GM19463 (cell line): ENCODE data around the gene FGF1.

ENCODE experiments used
- ATAC-seq: cut with Tn5 transposase; IDR thresholded peaks from one replicate; pipeline ENCODE4 v1.9.1; 2021; ENCODE audit warnings: mild to moderate bottlenecking, moderate library complexity; ENCODE audit not compliant: unreplicated experiment

Gene FGF1

DNA sequence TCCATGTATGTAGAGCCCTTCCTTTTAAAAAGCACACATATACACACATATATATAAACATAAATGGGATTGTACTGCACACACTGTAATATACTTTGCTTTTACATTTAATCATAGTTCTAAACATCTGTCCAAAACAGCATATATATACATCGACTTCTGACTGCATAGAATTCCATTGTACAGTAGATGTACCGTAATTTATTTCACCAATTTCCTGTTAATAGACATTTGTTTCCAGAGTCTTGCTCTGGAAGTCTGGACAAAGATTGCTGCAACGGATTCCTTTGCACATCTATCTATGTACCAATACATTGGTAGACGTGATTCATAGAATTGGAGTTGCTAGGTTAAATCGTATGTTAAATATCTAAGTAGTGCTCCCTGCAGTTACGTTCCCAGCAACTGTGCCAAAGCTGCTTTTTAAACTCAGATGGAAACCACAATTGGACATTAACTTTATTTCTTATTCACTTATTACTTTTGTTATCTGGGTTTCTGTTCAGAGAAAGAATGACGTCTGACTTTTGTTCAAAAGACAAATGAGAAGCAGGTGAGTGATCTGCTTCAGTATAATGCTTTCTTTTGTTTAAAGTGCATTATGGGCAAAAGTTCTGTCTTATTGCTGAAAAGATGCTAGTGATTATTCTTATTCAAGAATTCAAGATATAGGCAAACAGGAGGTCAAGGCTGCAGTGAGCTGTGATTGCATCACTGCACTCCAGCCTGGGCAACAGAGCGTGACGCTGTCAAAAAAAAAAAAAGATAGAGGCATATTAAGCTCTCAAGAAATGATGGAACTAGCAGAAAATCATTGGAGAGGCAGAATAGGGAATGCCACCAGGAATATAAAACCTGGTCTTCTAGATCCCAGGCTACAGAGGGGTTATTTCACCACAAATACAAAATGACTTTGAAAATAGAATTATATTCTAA lies 138.2 kb downstream of the FGF1 start:
- ATAC-seq = no peak

DNA sequence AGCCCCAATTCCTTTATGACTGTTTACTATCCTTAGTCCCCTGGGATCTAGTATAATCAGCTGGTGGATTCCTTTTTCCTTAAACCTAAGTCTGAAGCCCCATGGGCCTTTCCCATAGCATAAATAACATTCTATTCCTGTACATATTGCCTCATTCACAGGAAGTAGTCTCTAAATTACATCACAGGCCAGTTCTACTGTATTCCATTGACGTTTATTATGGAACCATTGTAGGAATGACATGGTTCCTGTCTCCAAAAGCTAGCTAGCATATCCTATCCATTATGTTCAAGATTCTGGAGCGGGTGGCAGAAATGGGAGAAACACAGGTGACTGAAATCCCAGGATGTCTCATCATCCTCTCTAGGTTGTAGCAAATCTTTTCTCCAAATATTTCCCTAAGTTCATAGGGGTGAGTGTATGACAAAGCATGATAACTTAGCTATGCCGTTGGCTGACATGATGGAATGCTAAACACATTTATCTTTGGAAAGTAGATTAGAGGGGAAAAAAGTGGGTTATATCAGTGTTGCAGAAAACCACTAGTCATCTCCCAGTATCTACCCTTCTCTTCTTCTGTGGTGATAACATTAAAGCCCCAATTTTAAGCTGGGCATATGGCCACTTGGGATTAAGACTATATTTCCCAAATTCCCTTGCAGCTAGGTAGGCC lies 140.1 kb downstream of the FGF1 start:
- no peak for ATAC-seq

DNA sequence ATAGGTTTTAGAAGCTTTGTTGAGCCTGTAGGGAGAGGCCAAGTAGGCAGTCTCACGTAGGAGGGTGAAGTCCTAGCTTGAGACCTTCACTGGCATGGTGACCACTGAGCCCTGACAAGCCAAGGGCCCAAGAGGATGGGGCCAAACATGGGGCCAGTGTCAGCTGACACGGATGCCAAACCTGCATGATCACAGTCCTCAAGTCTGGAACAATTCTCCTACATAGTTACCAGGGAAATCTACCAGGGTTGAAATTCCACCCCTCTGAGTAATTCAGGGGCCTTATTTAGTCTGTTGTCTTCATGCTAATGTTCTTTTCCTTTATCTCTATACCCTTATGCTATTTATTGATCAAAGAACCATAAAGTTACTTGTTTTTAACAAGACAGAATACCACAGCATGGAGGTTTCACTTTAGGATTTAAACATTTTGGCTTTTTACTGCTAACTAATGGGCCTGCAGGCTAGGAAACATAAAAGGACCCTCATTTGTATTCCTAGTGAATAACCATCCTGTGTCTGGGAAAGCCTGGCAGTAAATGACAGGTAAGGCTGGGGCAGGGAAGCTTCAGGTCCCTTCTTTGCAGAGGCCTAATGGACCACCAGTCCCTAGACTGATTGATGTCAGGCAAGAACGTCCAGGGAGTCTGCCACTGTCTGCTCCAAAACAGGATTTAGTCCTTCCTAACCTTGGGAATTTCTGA lies 140.8 kb downstream of the FGF1 start:
- ATAC-seq = no peak

DNA sequence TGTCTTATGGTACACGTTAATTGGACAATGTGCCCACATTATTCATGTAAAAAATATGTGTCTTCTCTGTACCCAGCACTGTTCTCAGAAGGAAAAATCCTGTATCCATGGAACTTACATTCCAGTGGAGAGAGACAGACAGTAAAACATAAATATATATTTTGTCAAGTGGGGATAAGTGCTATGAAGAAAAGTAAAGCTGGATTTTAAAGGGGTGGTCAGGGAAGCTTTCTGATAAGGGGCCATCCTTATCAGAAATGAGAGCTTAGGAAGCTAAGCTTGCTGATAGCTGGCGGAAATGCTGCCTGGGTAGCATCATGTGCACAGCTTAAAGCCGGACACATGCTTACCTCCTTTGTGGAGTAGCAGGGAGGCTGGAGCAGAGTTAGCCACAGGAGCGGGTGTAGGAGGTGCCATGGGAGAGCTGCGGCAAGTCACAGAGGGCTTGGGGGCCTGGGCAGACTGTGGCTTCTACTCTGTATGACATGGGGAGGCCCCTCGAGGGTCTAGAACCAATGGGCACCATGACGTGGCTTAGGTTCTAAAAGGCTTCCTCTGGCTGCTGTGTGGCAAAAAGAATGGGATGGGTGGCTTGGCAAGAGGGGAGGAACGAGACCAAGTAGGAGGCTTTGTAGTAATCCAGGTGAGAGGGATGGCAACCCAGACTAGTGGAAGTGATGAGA lies 141.7 kb downstream of the FGF1 start:
- ATAC-seq = no peak

DNA sequence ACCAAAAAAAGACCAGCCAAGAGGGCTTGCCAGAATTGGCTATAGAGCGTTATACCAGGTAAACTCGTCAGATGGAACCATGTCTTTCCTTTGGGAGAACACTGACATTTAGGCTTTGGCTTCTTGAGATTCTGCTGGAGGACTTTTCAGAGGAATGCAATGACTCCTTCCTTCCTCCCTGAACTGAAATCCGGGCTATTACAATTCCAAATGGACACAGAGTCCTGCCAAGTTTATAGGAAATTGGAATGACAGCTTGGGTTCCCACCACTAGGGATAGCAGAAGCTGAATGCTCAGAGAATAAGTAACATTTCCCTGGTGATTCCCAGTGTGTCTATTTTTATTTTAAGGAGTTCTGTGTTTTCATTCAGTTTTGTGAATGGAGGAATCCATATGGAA lies 143.0 kb downstream of the FGF1 start:
- no peak for ATAC-seq
